ENCODE data around the gene PRR15L.

Gene PRR15L

GRCh38 chr17:47980541-47980940 lies 22.9 kb upstream of the PRR15L start:
- Histone ChIP-seq H3K36me3 (replicated peaks in 1 of 2; ENCODE audit: control insufficient read depth in 2 of 2, insufficient read depth in 2 of 2, low read length in 2 of 2) (peaks cover 52 to 88% of the 10 kb centered on the region in 2 donors), H2AFZ (ENCODE audit: low read length) (no peak overlapping the region), H4K8ac (ENCODE audit: low read depth, low read length) (no peak overlapping the region), H3K27me3 (ENCODE audit: control insufficient read depth in 3 of 3, insufficient read depth in 3 of 3, low read depth in 1 of 3, low read length in 3 of 3) (no peaks in the 10 kb centered on the region), H3K79me1 (ENCODE audit: low read depth, low read length) (no peaks in the 10 kb centered on the region), H3K4me2 (ENCODE audit: insufficient read depth, low read length, poor library complexity, severe bottlenecking) (no peak overlapping the region), H3K23ac (ENCODE audit: low read depth, low read length, poor library complexity) (no peak overlapping the region), H2BK15ac (ENCODE audit: low read length) (no peak overlapping the region), H3K18ac (ENCODE audit: low read length) (no peak overlapping the region), H3K27ac (replicated peaks; ENCODE audit: low read length) (no peak overlapping the region), H2BK5ac (ENCODE audit: low read length) (no peak overlapping the region), H3K9ac (ENCODE audit: low read depth, low read length, poor library complexity) (no peak overlapping the region), H3K4me1 (ENCODE audit: control insufficient read depth in 2 of 2, insufficient read depth in 1 of 2, low read depth in 1 of 2, low read length in 2 of 2) (peaks cover 3 to 8% of the 10 kb centered on the region in 2 donors), H3K4ac (ENCODE audit: low read length) (no peak overlapping the region), H2AK5ac (ENCODE audit: low read depth, low read length) (no peak overlapping the region), H2BK120ac (ENCODE audit: low read depth, low read length) (no peak overlapping the region), H3K14ac (ENCODE audit: low read length) (no peak overlapping the region), H4K91ac (ENCODE audit: low read depth, low read length, poor library complexity) (no peak overlapping the region), H2BK12ac (ENCODE audit: low read length) (no peak overlapping the region), H3K4me3 (ENCODE audit: low read length in 2 of 2) (no peak overlapping the region), H3K9me3 (replicated peaks in 1 of 2; ENCODE audit: control insufficient read depth in 2 of 2, insufficient read depth in 1 of 2, low read depth in 1 of 2, low read length in 2 of 2) (no peaks in the 10 kb centered on the region)
- DNase-seq (ENCODE audit: low spot score): no peak

- Histone ChIP-seq H3K4me1 (ENCODE audit: control insufficient read depth in 2 of 2, insufficient read depth in 1 of 2, low read depth in 1 of 2, low read length in 2 of 2) (peaks cover 3 to 7% of the 10 kb centered on the region in 2 donors), H2BK120ac (ENCODE audit: low read depth, low read length) (no peak overlapping the region), H2BK12ac (ENCODE audit: low read length) (no peak overlapping the region), H3K4me3 (ENCODE audit: low read length in 2 of 2) (no peak overlapping the region), H3K23ac (ENCODE audit: low read depth, low read length, poor library complexity) (no peak overlapping the region), H3K9me3 (replicated peaks in 1 of 2; ENCODE audit: control insufficient read depth in 2 of 2, insufficient read depth in 1 of 2, low read depth in 1 of 2, low read length in 2 of 2) (no peaks in the 10 kb centered on the region), H2BK5ac (ENCODE audit: low read length) (no peak overlapping the region), H3K4me2 (ENCODE audit: insufficient read depth, low read length, poor library complexity, severe bottlenecking) (no peak overlapping the region), H3K79me1 (ENCODE audit: low read depth, low read length) (no peaks in the 10 kb centered on the region), H3K27me3 (ENCODE audit: control insufficient read depth in 3 of 3, insufficient read depth in 3 of 3, low read depth in 1 of 3, low read length in 3 of 3) (no peaks in the 10 kb centered on the region), H3K27ac (replicated peaks; ENCODE audit: low read length) (no peak overlapping the region), H3K4ac (ENCODE audit: low read length) (no peak overlapping the region), H2AK5ac (ENCODE audit: low read depth, low read length) (no peak overlapping the region), H2AFZ (ENCODE audit: low read length) (no peak overlapping the region), H3K14ac (ENCODE audit: low read length) (no peak overlapping the region), H3K9ac (ENCODE audit: low read depth, low read length, poor library complexity) (no peak overlapping the region), H4K8ac (ENCODE audit: low read depth, low read length) (no peak overlapping the region), H3K18ac (ENCODE audit: low read length) (peak overlapping the region; percentile 78), H2BK15ac (ENCODE audit: low read length) (no peak overlapping the region), H3K36me3 (replicated peaks in 1 of 2; ENCODE audit: control insufficient read depth in 2 of 2, insufficient read depth in 2 of 2, low read length in 2 of 2) (peaks cover 59 to 92% of the 10 kb centered on the region in 2 donors), H4K91ac (ENCODE audit: low read depth, low read length, poor library complexity) (peak overlapping the region; percentile 2)
- no peak for DNase-seq (ENCODE audit: low spot score)
- no CpG with 5 or more reads among the region's 7 CpGs for WGBS, 2 donors (ENCODE audit: extremely low coverage in 2 of 2, insufficient read length in 2 of 2, insufficient replicate concordance in 1 of 2)
These were observed 20.6 kb upstream of the PRR15L start for GRCh38 chr17:47978324-47978723.

- no peak overlapping the region for H3K9ac ChIP-seq (ENCODE audit: low read depth, low read length, poor library complexity)
- DNase-seq (ENCODE audit: low spot score): no peak
- H2BK120ac ChIP-seq (ENCODE audit: low read depth, low read length): no peak overlapping the region
- H3K79me1 ChIP-seq (ENCODE audit: low read depth, low read length): no peaks in the 10 kb centered on the region
- H3K4me1 ChIP-seq (ENCODE audit: control insufficient read depth in 2 of 2, insufficient read depth in 1 of 2, low read depth in 1 of 2, low read length in 2 of 2): peaks cover 7 to 10% of the 10 kb centered on the region in 2 donors
- H3K14ac ChIP-seq (ENCODE audit: low read length): no peak overlapping the region
- no peaks in the 10 kb centered on the region for H3K27me3 ChIP-seq (ENCODE audit: control insufficient read depth in 3 of 3, insufficient read depth in 3 of 3, low read depth in 1 of 3, low read length in 3 of 3)
- no peak overlapping the region for H3K27ac ChIP-seq (replicated peaks; ENCODE audit: low read length)
- no peak overlapping the region for H2BK5ac ChIP-seq (ENCODE audit: low read length)
- no peak overlapping the region for H3K4ac ChIP-seq (ENCODE audit: low read length)
- H3K23ac ChIP-seq (ENCODE audit: low read depth, low read length, poor library complexity): no peak overlapping the region
- no CpG with 5 or more reads among the region's 10 CpGs for WGBS, 2 donors (ENCODE audit: extremely low coverage in 2 of 2, insufficient read length in 2 of 2, insufficient replicate concordance in 1 of 2)
- no peak overlapping the region for H3K4me3 ChIP-seq (ENCODE audit: low read length in 2 of 2)
- peaks cover 39 to 78% of the 10 kb centered on the region in 2 donors for H3K36me3 ChIP-seq (replicated peaks in 1 of 2; ENCODE audit: control insufficient read depth in 2 of 2, insufficient read depth in 2 of 2, low read length in 2 of 2)
- H2AK5ac ChIP-seq (ENCODE audit: low read depth, low read length): no peak overlapping the region
- H4K91ac ChIP-seq (ENCODE audit: low read depth, low read length, poor library complexity): no peak overlapping the region
- no peak overlapping the region for H3K18ac ChIP-seq (ENCODE audit: low read length)
- no peak overlapping the region for H2AFZ ChIP-seq (ENCODE audit: low read length)
- H2BK12ac ChIP-seq (ENCODE audit: low read length): no peak overlapping the region
- H4K8ac ChIP-seq (ENCODE audit: low read depth, low read length): no peak overlapping the region
- H2BK15ac ChIP-seq (ENCODE audit: low read length): no peak overlapping the region
- no peaks in the 10 kb centered on the region for H3K9me3 ChIP-seq (replicated peaks in 1 of 2; ENCODE audit: control insufficient read depth in 2 of 2, insufficient read depth in 1 of 2, low read depth in 1 of 2, low read length in 2 of 2)
- H3K4me2 ChIP-seq (ENCODE audit: insufficient read depth, low read length, poor library complexity, severe bottlenecking): no peak overlapping the region
These were observed 18.1 kb upstream of the PRR15L start for GRCh38 chr17:47975823-47976205.

GRCh38 chr17:47975189-47975822 lies 17.6 kb upstream of the PRR15L start:
- Histone ChIP-seq H2BK120ac (ENCODE audit: low read depth, low read length) (no peak overlapping the region), H3K23ac (ENCODE audit: low read depth, low read length, poor library complexity) (no peak overlapping the region), H3K79me1 (ENCODE audit: low read depth, low read length) (no peaks in the 10 kb centered on the region), H2BK12ac (ENCODE audit: low read length) (no peak overlapping the region), H3K4ac (ENCODE audit: low read length) (no peak overlapping the region), H2BK5ac (ENCODE audit: low read length) (no peak overlapping the region), H2AFZ (ENCODE audit: low read length) (no peak overlapping the region), H4K91ac (ENCODE audit: low read depth, low read length, poor library complexity) (no peak overlapping the region), H3K4me1 (ENCODE audit: control insufficient read depth in 2 of 2, insufficient read depth in 1 of 2, low read depth in 1 of 2, low read length in 2 of 2) (peaks cover 9 to 12% of the 10 kb centered on the region in 2 donors), H2BK15ac (ENCODE audit: low read length) (no peak overlapping the region), H3K27ac (replicated peaks; ENCODE audit: low read length) (no peak overlapping the region), H3K9ac (ENCODE audit: low read depth, low read length, poor library complexity) (no peak overlapping the region), H3K14ac (ENCODE audit: low read length) (no peak overlapping the region), H3K36me3 (replicated peaks in 1 of 2; ENCODE audit: control insufficient read depth in 2 of 2, insufficient read depth in 2 of 2, low read length in 2 of 2) (peaks cover 34 to 72% of the 10 kb centered on the region in 2 donors), H4K8ac (ENCODE audit: low read depth, low read length) (no peak overlapping the region), H3K4me2 (ENCODE audit: insufficient read depth, low read length, poor library complexity, severe bottlenecking) (no peak overlapping the region), H3K9me3 (replicated peaks in 1 of 2; ENCODE audit: control insufficient read depth in 2 of 2, insufficient read depth in 1 of 2, low read depth in 1 of 2, low read length in 2 of 2) (no peaks in the 10 kb centered on the region), H3K4me3 (ENCODE audit: low read length in 2 of 2) (no peak overlapping the region), H2AK5ac (ENCODE audit: low read depth, low read length) (no peak overlapping the region), H3K27me3 (ENCODE audit: control insufficient read depth in 3 of 3, insufficient read depth in 3 of 3, low read depth in 1 of 3, low read length in 3 of 3) (no peaks in the 10 kb centered on the region), H3K18ac (ENCODE audit: low read length) (no peak overlapping the region)
- no peak for DNase-seq (ENCODE audit: low spot score)
- WGBS, 2 donors (ENCODE audit: extremely low coverage in 2 of 2, insufficient read length in 2 of 2, insufficient replicate concordance in 1 of 2): no CpG with 5 or more reads among the region's 15 CpGs
